Endodermal cell (in vitro differentiated cells): ENCODE data around the gene PIAS1. TPM values are rescaled to one million over a fixed set of nuclear protein-coding genes. Genes with fewer than 3 reads are reported as not detected.

Source experiments
- DNase-seq: peaks from one replicate; pipeline ENCODE4 v3.0.0-alpha.2; 2017
- H3K27ac ChIP-seq: 2 replicates; pipeline ENCODE4 v1.5.1; 2013; ENCODE audit warnings: mild to moderate bottlenecking, low read depth, low read length, moderate library complexity
- H3K27me3 ChIP-seq: 2 replicates; pipeline ENCODE4 v1.6.1; 2013; ENCODE audit warnings: mild to moderate bottlenecking, low read length, moderate library complexity; ENCODE audit not compliant: insufficient read depth, control insufficient read depth, poor library complexity, severe bottlenecking
- H3K36me3 ChIP-seq: 2 replicates; pipeline ENCODE4 v1.7.0; 2013; ENCODE audit warnings: mild to moderate bottlenecking, low read length, moderate library complexity; ENCODE audit not compliant: control insufficient read depth, insufficient read depth
- H3K4me1 ChIP-seq: one replicate; pipeline ENCODE4 v1.7.0; 2013; ENCODE audit warnings: low read length; ENCODE audit not compliant: control insufficient read depth, insufficient read depth
- H3K4me3 ChIP-seq: 2 replicates; pipeline ENCODE4 v1.5.1; 2013; ENCODE audit warnings: mild to moderate bottlenecking, low read length, moderate library complexity
- H3K9ac ChIP-seq: 2 replicates; pipeline ENCODE4 v1.6.1; 2013; ENCODE audit warnings: mild to moderate bottlenecking, low read length, moderate library complexity; ENCODE audit not compliant: poor library complexity, severe bottlenecking; ENCODE audit errors: extremely low read depth
- H3K9me3 ChIP-seq: 2 replicates; pipeline ENCODE4 v1.6.1; 2013; ENCODE audit warnings: mild to moderate bottlenecking, low read length, moderate library complexity; ENCODE audit not compliant: control insufficient read depth
- H3K27ac Mint-ChIP-seq: 2 replicates; pipeline ENCODE4 v1.8.0; 2020; ENCODE audit warnings: mixed read lengths
- H3K27me3 Mint-ChIP-seq: 2 replicates; pipeline ENCODE4 v1.8.0; 2021; ENCODE audit warnings: mild to moderate bottlenecking, mixed read lengths; ENCODE audit not compliant: insufficient read depth
- H3K36me3 Mint-ChIP-seq: 2 replicates; pipeline ENCODE4 v1.8.0; 2020; ENCODE audit warnings: low read depth, mixed read lengths
- H3K4me1 Mint-ChIP-seq: 2 replicates; pipeline ENCODE4 v1.8.0; 2020; ENCODE audit warnings: mixed read lengths
- H3K4me3 Mint-ChIP-seq: 2 replicates; pipeline ENCODE4 v1.8.0; 2020; ENCODE audit warnings: mild to moderate bottlenecking, moderate library complexity, mixed read lengths
- H3K9me3 Mint-ChIP-seq: 2 replicates; pipeline ENCODE4 v1.8.0; 2020; ENCODE audit warnings: mild to moderate bottlenecking, mixed read lengths
- WGBS, 2 experiments: methylation state at CpG; one replicate each; pipeline versions ENCODE4 v1.1.5 to v1.1.7; 2013; ENCODE audit warnings: missing lambda C conversion rate in 2 of 2, mixed read lengths in 1 of 2; ENCODE audit not compliant: insufficient coverage in 1 of 2, insufficient read length in 1 of 2; 5-methylcytosine and 5-hydroxymethylcytosine counted together
- total RNA-seq, 2 donors: library from RNA; stranded (reverse); fragmentation: NEBNext Ultra II Directional in 1 of 2; extraction: Animal tissue kit (Norgen Biotek cat#: 25700) in 1 of 2; gene quantifications; 2 replicates in 1 of 2; 3 replicates in 1 of 2; pipeline ENCODE4 v1.2.1, GENCODE V29; 2021
- TF ChIP-seq, protein P1 (sequence below): fragments of 200-600 bp; sonication (generic); conservative IDR thresholded peaks from 2 replicates; pipeline ENCODE4 v1.5.0; 2021; ENCODE audit warnings: antibody characterized with exemption, mild to moderate bottlenecking

PIAS1 gene
- total RNA-seq, 2 donors from 2014 or later = 38.0 to 40.1 TPM

- Histone ChIP-seq H3K4me3 (no peak overlapping the region), H3K4me1 (peaks cover 6% of the 10 kb centered on the region), H3K9ac (no peak overlapping the region), H3K27ac (no peak overlapping the region), H3K9me3 (no peaks in the 10 kb centered on the region), H3K36me3 (peaks cover 10% of the 10 kb centered on the region), H3K27me3 (no peaks in the 10 kb centered on the region)
- Mint-ChIP-seq H3K9me3 (no peaks in the 10 kb centered on the region), H3K4me3 (no peak overlapping the region), H3K27ac (no peak overlapping the region), H3K27me3 (no peaks in the 10 kb centered on the region), H3K36me3 (peaks cover 8% of the 10 kb centered on the region), H3K4me1 (peaks cover 26% of the 10 kb centered on the region)
- WGBS, 2 experiments = 94 to 98% methylated on average over 7 to 11 of the region's 11 CpGs
- TF ChIP-seq, protein P1, sequence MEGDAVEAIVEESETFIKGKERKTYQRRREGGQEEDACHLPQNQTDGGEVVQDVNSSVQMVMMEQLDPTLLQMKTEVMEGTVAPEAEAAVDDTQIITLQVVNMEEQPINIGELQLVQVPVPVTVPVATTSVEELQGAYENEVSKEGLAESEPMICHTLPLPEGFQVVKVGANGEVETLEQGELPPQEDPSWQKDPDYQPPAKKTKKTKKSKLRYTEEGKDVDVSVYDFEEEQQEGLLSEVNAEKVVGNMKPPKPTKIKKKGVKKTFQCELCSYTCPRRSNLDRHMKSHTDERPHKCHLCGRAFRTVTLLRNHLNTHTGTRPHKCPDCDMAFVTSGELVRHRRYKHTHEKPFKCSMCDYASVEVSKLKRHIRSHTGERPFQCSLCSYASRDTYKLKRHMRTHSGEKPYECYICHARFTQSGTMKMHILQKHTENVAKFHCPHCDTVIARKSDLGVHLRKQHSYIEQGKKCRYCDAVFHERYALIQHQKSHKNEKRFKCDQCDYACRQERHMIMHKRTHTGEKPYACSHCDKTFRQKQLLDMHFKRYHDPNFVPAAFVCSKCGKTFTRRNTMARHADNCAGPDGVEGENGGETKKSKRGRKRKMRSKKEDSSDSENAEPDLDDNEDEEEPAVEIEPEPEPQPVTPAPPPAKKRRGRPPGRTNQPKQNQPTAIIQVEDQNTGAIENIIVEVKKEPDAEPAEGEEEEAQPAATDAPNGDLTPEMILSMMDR = no peak
- peak; percentile 42 for DNase-seq
Observed at GRCh38 chr15:68197661-68198437, 143.7 kb downstream of the PIAS1 start.

DNA sequence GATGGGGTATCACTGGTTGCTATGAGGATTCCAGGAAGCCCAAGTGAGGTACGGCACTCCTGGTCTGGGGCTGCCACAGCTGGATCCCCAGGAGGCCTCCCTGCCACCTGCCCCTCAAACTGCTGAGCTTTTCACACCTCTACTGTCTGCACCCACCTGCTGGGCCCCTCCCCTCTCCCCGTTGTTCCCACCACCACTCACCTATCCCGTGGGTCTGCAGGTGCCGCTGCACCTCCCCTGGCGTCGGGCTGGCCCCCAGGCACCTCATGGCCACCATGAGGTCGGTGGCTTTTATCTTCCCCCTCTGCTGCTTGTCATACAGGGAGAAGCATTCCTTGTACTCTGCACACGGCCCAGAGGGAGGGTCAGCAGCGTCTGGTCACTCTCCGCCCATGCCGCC is 145.2 kb downstream of the PIAS1 start:
- H3K9me3 ChIP-seq = no peaks in the 10 kb centered on the region
- no peaks in the 10 kb centered on the region for H3K27me3 ChIP-seq
- 78% methylated on average over 5 to 11 of the region's 11 CpGs for WGBS, 2 experiments
- Mint-ChIP-seq H3K36me3 (peaks cover 3% of the 10 kb centered on the region), H3K9me3 (no peaks in the 10 kb centered on the region), H3K27ac (no peak overlapping the region), H3K4me1 (peaks cover 26% of the 10 kb centered on the region), H3K4me3 (no peak overlapping the region), H3K27me3 (no peaks in the 10 kb centered on the region)
- no peaks in the 10 kb centered on the region for H3K36me3 ChIP-seq
- peaks cover 6% of the 10 kb centered on the region for H3K4me1 ChIP-seq
- H3K27ac ChIP-seq = no peak overlapping the region
- TF ChIP-seq, protein P1 = no peak
- H3K9ac ChIP-seq = no peak overlapping the region
- DNase-seq = peak; percentile 42
- H3K4me3 ChIP-seq = no peak overlapping the region

DNA sequence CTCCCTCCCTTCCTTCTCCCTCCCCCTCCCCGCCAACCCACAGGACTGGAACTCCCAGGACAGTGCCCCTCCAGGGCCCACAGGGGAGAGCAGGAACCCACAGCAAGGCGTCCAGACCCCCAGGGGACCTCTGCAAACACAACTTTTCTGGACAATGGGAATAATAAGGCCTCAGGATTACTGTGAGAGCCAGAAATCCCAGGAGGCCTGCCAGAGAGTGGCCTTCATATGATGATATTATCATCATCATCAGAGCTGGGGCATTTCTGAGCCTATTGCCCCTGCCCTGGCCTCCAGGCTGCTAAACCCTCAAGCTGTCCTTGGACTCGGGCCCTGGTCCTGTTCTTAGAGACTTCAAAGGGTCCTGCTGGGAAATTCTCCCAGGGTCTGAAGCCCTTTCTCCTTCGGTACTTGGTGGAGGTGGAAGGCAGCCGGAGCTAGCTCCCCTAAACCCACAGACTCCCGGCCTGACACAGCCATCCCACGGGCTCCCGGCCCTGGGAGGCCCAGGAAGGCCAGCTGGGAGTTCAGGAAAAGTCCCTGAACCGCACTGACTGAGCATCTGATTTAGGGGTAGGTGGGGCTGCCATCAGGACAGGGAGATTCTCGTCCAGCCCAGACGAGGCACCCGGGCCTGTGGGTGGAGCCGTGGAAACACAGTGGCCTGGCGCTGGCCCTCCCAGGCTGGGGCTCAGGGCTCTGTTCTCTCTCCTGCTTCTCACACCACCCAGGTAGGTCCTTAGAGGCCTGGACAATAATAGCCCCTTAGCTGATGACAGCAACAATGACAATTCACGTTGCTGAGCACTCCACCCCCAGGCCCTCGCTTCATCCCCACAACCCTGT is 146.1 kb downstream of the PIAS1 start:
- peak overlapping the region; percentile 26 for H3K27ac Mint-ChIP-seq
- H3K27me3 Mint-ChIP-seq = no peaks in the 10 kb centered on the region
- Histone ChIP-seq H3K9ac (no peak overlapping the region), H3K27ac (no peak overlapping the region), H3K9me3 (no peaks in the 10 kb centered on the region), H3K36me3 (no peaks in the 10 kb centered on the region), H3K4me3 (no peak overlapping the region), H3K27me3 (no peaks in the 10 kb centered on the region), H3K4me1 (peaks cover 6% of the 10 kb centered on the region)
- WGBS, 2 experiments = 85 to 89% methylated on average over 14 to 16 of the region's 16 CpGs
- peak; percentile 54 for DNase-seq
- H3K4me3 Mint-ChIP-seq = no peak overlapping the region
- TF ChIP-seq, protein P1 = peak; percentile 33
- no peaks in the 10 kb centered on the region for H3K36me3 Mint-ChIP-seq
- H3K9me3 Mint-ChIP-seq = no peaks in the 10 kb centered on the region
- peaks cover 25% of the 10 kb centered on the region for H3K4me1 Mint-ChIP-seq
